Measurements from ENCODE around the gene MRPL30. TPM values are rescaled to one million over a fixed set of nuclear protein-coding genes. Genes with fewer than 3 reads are reported as not detected.
"Not testable (repeated sequence)": the region's sequence is repeated elsewhere in the genome, so short reads cannot be mapped to it uniquely, and the experiment has no call there.

The MRPL30 gene
- total RNA-seq (10 to 100 TPM; 12.7 to 20.5 (median 17.9) TPM), total RNA-seq (13.7 to 45.2 (median 24.8) reads per million in 29 experiments)
- 25.6 TPM for total RNA-seq (2013)

- ATAC-seq (replicated peaks in 1 of 4) (peak; percentile 94 to 96 (median 96)), DNase-seq (peak; percentile 82 to 96 (median 88))
- Mint-ChIP-seq H3K27ac (peak within 1 kb of the TSS; percentile 97 to 98), H3K9me3 (no peaks in the 10 kb centered on the region), H3K27me3 (no peaks in the 10 kb centered on the region), H3K36me3 (peaks cover 7% of the 10 kb centered on the region), H3K4me1 (peaks cover 61 to 75% (median 72%) of the 10 kb centered on the region in 3 donors), H3K4me3 (peak within 1 kb of the TSS; percentile 92 to 99 (median 95))
- H3K4me3 ChIP-seq (ENCODE audit: control insufficient read depth in 1 of 2, extremely low read depth in 1 of 2, low read length in 1 of 2): peak within 1 kb of the TSS; percentile 89 to 99
- ChIA-PET POLR2A (interaction anchor here (0.5 to 1.2 kb wide), 5 partner anchors 14 to 39 kb away, joined by 3 to 7 read pairs (median 4); partner anchors contain the start of genes LIPT1 (in 1 of the 2) and TSGA10 (in 1 of the 2)), CTCF (interaction anchor here (0.6 to 1.8 kb wide), 9 partner anchors 14 to 532 kb away, joined by 3 to 10 read pairs (median 5); partner anchors contain the start of genes C2orf15 (in 1 of the 2), EIF5B (in 1 of the 2), LIPT1 (in 1 of the 2) and REV1 (in 1 of the 2))
- H3K9me3 ChIP-seq: no peaks in the 10 kb centered on the region
- H3K36me3 ChIP-seq (ENCODE audit: control insufficient read depth in 2 of 2, extremely low read depth in 1 of 2, insufficient read depth in 1 of 2, low read length in 1 of 2): peaks cover 0 to 11% of the 10 kb centered on the region in 2 donors
- peak within 1 kb of the TSS; percentile 82 for H3K27ac ChIP-seq (ENCODE audit: low read length)
- 0% methylated on average over 39 of the region's 39 CpGs for WGBS (ENCODE audit: insufficient coverage)
- H3K4me1 ChIP-seq (ENCODE audit: control insufficient read depth in 1 of 2, extremely low read depth in 1 of 2, insufficient read depth in 2 of 2, low read length in 2 of 2): peaks cover 24 to 27% of the 10 kb centered on the region in 2 experiments
- no peaks in the 10 kb centered on the region for H3K27me3 ChIP-seq (replicated peaks in 1 of 2; ENCODE audit: control insufficient read depth in 2 of 2, extremely low read depth in 1 of 2, insufficient read depth in 2 of 2, low read length in 1 of 2)
Measured at GRCh38 chr2:99180755-99181623, at the start of gene MRPL30, which contains the start of gene MITD1. Gene MRPL30, plus strand, starts transcription at chr2:99181184. Its CDS starts 5,020 bp downstream, at chr2:99186204. Gene MITD1, minus strand, starts transcription at chr2:99181058. Its CDS starts 77 bp downstream, at chr2:99180981.

- H3K4me1 Mint-ChIP-seq; POLR2A ChIA-PET; H3K36me3 ChIP-seq (ENCODE audit: control insufficient read depth in 2 of 2, extremely low read depth in 1 of 2, insufficient read depth in 1 of 2, low read length in 1 of 2); H3K27me3 ChIP-seq (replicated peaks in 1 of 2; ENCODE audit: control insufficient read depth in 2 of 2, extremely low read depth in 1 of 2, insufficient read depth in 2 of 2, low read length in 1 of 2); DNase-seq; CTCF ChIA-PET; H3K9me3 ChIP-seq; ATAC-seq (replicated peaks in 1 of 4); H3K4me3 ChIP-seq (ENCODE audit: control insufficient read depth in 1 of 2, extremely low read depth in 1 of 2, low read length in 1 of 2); H3K27ac Mint-ChIP-seq; H3K27ac ChIP-seq (ENCODE audit: low read length); H3K27me3 Mint-ChIP-seq; H3K4me1 ChIP-seq (ENCODE audit: control insufficient read depth in 1 of 2, extremely low read depth in 1 of 2, insufficient read depth in 2 of 2, low read length in 2 of 2); H3K4me3 Mint-ChIP-seq: not testable (repeated sequence)
- H3K36me3 Mint-ChIP-seq: peaks cover 50% of the 10 kb centered on the region
- WGBS (ENCODE audit: insufficient coverage): 80% methylated on average over 1 of the region's 2 CpGs
- peaks cover 20 to 38% (median 22%) of the 10 kb centered on the region in 3 donors for H3K9me3 Mint-ChIP-seq
Measured at GRCh38 chr2:99135044-99135556, 45.9 kb upstream of the MRPL30 start.

- Mint-ChIP-seq H3K36me3 (peaks cover 22% of the 10 kb centered on the region), H3K4me1 (peaks cover 10 to 24% (median 19%) of the 10 kb centered on the region in 3 donors), H3K4me3 (no peak overlapping the region), H3K9me3 (peaks cover 4 to 6% (median 5%) of the 10 kb centered on the region in 3 donors), H3K27me3 (no peaks in the 10 kb centered on the region), H3K27ac (no peak overlapping the region)
- ATAC-seq (replicated peaks in 1 of 4): no peak
- Histone ChIP-seq H3K9me3 (no peaks in the 10 kb centered on the region), H3K36me3 (ENCODE audit: control insufficient read depth in 2 of 2, extremely low read depth in 1 of 2, insufficient read depth in 1 of 2, low read length in 1 of 2) (no peaks in the 10 kb centered on the region), H3K27ac (ENCODE audit: low read length) (no peak overlapping the region), H3K4me3 (ENCODE audit: control insufficient read depth in 1 of 2, extremely low read depth in 1 of 2, low read length in 1 of 2) (no peak overlapping the region), H3K4me1 (ENCODE audit: control insufficient read depth in 1 of 2, extremely low read depth in 1 of 2, insufficient read depth in 2 of 2, low read length in 2 of 2) (peaks cover 11 to 14% of the 10 kb centered on the region in 2 experiments), H3K27me3 (replicated peaks in 1 of 2; ENCODE audit: control insufficient read depth in 2 of 2, extremely low read depth in 1 of 2, insufficient read depth in 2 of 2, low read length in 1 of 2) (no peaks in the 10 kb centered on the region)
- CTCF ChIA-PET: no interaction called here
- no peak for DNase-seq
- WGBS (ENCODE audit: insufficient coverage): 93% methylated on average over 3 of the region's 4 CpGs
- POLR2A ChIA-PET: interaction anchor here in 1 of 2 donors (0.7 kb wide), 1 partner anchor 662 kb away, joined by 3 read pairs; no protein-coding TSS in a partner anchor
Measured at GRCh38 chr2:99139003-99139402, 42.0 kb upstream of the MRPL30 start.

GRCh38 chr2:99140056-99140859 is 40.7 kb upstream of the MRPL30 start:
- peak overlapping the region; percentile 87 to 95 (median 94) for H3K4me3 Mint-ChIP-seq
- Histone ChIP-seq H3K4me3 (ENCODE audit: control insufficient read depth in 1 of 2, extremely low read depth in 1 of 2, low read length in 1 of 2) (peak overlapping the region; percentile 74 to 98), H3K27ac (ENCODE audit: low read length) (peak overlapping the region; percentile 95), H3K27me3 (replicated peaks in 1 of 2; ENCODE audit: control insufficient read depth in 2 of 2, extremely low read depth in 1 of 2, insufficient read depth in 2 of 2, low read length in 1 of 2) (no peaks in the 10 kb centered on the region), H3K36me3 (ENCODE audit: control insufficient read depth in 2 of 2, extremely low read depth in 1 of 2, insufficient read depth in 1 of 2, low read length in 1 of 2) (no peaks in the 10 kb centered on the region), H3K9me3 (no peaks in the 10 kb centered on the region), H3K4me1 (ENCODE audit: control insufficient read depth in 1 of 2, extremely low read depth in 1 of 2, insufficient read depth in 2 of 2, low read length in 2 of 2) (peaks cover 11 to 14% of the 10 kb centered on the region in 2 experiments)
- DNase-seq (no peak), ATAC-seq (replicated peaks in 1 of 4) (no peak)
- ChIA-PET CTCF (interaction anchor here in 1 of 2 donors (0.8 to 2.3 kb wide), 5 partner anchors 15 to 350 kb away, joined by 3 to 13 read pairs (median 4); partner anchors contain the start of genes EIF5B, LIPT1, MITD1 and MRPL30), POLR2A (interaction anchor here (0.6 to 1.4 kb wide), 8 partner anchors 10 to 352 kb away, joined by 3 to 14 read pairs (median 4); partner anchors contain the start of gene REV1 (in 1 of the 2))
- WGBS (ENCODE audit: insufficient coverage): 11% methylated on average over 9 of the region's 17 CpGs
- no peaks in the 10 kb centered on the region for H3K27me3 Mint-ChIP-seq
- H3K9me3 Mint-ChIP-seq: peaks cover 0 to 2% (median 0%) of the 10 kb centered on the region in 3 donors
- H3K36me3 Mint-ChIP-seq: peaks cover 15% of the 10 kb centered on the region
- H3K4me1 Mint-ChIP-seq: peaks cover 10 to 24% (median 19%) of the 10 kb centered on the region in 3 donors
- peak overlapping the region; percentile 95 to 97 for H3K27ac Mint-ChIP-seq

- WGBS (ENCODE audit: insufficient coverage): 0% methylated on average over 21 of the region's 21 CpGs
- Mint-ChIP-seq H3K4me3 (peak overlapping the region; percentile 87 to 95 (median 94)), H3K27ac (peak overlapping the region; percentile 95 to 97), H3K9me3 (peaks cover 0 to 2% (median 0%) of the 10 kb centered on the region in 3 donors), H3K4me1 (peaks cover 10 to 24% (median 19%) of the 10 kb centered on the region in 3 donors), H3K36me3 (peaks cover 13% of the 10 kb centered on the region), H3K27me3 (no peaks in the 10 kb centered on the region)
- no peak for DNase-seq
- POLR2A ChIA-PET: interaction anchor here (0.6 to 1.4 kb wide), 9 partner anchors 9 to 352 kb away, joined by 3 to 14 read pairs (median 4); partner anchors contain the start of gene REV1 (in 1 of the 2)
- Histone ChIP-seq H3K4me1 (ENCODE audit: control insufficient read depth in 1 of 2, extremely low read depth in 1 of 2, insufficient read depth in 2 of 2, low read length in 2 of 2) (peaks cover 11 to 14% of the 10 kb centered on the region in 2 experiments), H3K27ac (ENCODE audit: low read length) (peak overlapping the region; percentile 95), H3K9me3 (no peaks in the 10 kb centered on the region), H3K27me3 (replicated peaks in 1 of 2; ENCODE audit: control insufficient read depth in 2 of 2, extremely low read depth in 1 of 2, insufficient read depth in 2 of 2, low read length in 1 of 2) (no peaks in the 10 kb centered on the region), H3K4me3 (ENCODE audit: control insufficient read depth in 1 of 2, extremely low read depth in 1 of 2, low read length in 1 of 2) (peak overlapping the region; percentile 74 to 98), H3K36me3 (ENCODE audit: control insufficient read depth in 2 of 2, extremely low read depth in 1 of 2, insufficient read depth in 1 of 2, low read length in 1 of 2) (no peaks in the 10 kb centered on the region)
- ATAC-seq (replicated peaks in 1 of 4): peak; percentile 20 to 27 (median 24)
- CTCF ChIA-PET: interaction anchor here in 1 of 2 donors (0.8 to 2.3 kb wide), 6 partner anchors 15 to 349 kb away, joined by 3 to 13 read pairs (median 4); partner anchors contain the start of genes EIF5B, LIPT1, MITD1 and MRPL30
Measured at GRCh38 chr2:99140860-99141109, 40.2 kb upstream of the MRPL30 start.
